ENCODE data around the gene TET1. TPM values are rescaled to one million over a fixed set of nuclear protein-coding genes. Genes with fewer than 3 reads are reported as not detected.

Gene TET1
- total RNA-seq, 2 experiments from 2014 or later, result 3.3 to 3.4 TPM

GRCh38 chr10:68553138-68553537, 7.0 kb upstream of the TET1 start:
- no peaks in the 10 kb centered on the region for H3K4me1 ChIP-seq (ENCODE audit: insufficient read depth, low read length, poor library complexity, severe bottlenecking)
- ChIA-PET POLR2A (interaction anchor here (0.6 kb wide), 1 partner anchor 316 kb away, joined by 3 read pairs; no protein-coding TSS in a partner anchor), CTCF (ENCODE audit: unreplicated experiment) (no interaction called here)
- no TSS peak for BruUV-seq (replicated peaks)
- H2AFZ ChIP-seq (ENCODE audit: low read length), result no peak overlapping the region
- no peak for DNase-seq (ENCODE audit: low spot score)
- no peaks in the 10 kb centered on the region for H3K36me3 ChIP-seq (ENCODE audit: insufficient read depth, low read length)
- no peak overlapping the region for H3K4me3 ChIP-seq (ENCODE audit: low read depth, low read length, poor library complexity, severe bottlenecking)
- no peaks in the 10 kb centered on the region for H3K9me2 ChIP-seq (ENCODE audit: insufficient read depth, low read length)
- TF ChIP-seq, protein P1, sequence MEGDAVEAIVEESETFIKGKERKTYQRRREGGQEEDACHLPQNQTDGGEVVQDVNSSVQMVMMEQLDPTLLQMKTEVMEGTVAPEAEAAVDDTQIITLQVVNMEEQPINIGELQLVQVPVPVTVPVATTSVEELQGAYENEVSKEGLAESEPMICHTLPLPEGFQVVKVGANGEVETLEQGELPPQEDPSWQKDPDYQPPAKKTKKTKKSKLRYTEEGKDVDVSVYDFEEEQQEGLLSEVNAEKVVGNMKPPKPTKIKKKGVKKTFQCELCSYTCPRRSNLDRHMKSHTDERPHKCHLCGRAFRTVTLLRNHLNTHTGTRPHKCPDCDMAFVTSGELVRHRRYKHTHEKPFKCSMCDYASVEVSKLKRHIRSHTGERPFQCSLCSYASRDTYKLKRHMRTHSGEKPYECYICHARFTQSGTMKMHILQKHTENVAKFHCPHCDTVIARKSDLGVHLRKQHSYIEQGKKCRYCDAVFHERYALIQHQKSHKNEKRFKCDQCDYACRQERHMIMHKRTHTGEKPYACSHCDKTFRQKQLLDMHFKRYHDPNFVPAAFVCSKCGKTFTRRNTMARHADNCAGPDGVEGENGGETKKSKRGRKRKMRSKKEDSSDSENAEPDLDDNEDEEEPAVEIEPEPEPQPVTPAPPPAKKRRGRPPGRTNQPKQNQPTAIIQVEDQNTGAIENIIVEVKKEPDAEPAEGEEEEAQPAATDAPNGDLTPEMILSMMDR (conservative IDR thresholded peaks at IDR 0.05; ENCODE audit: low read length), result no peak
- TF ChIP-seq EZH2phosphoT487 (IDR thresholded peaks at IDR 0.05; ENCODE audit: borderline replicate concordance, low read depth, low read length), result no peak
- intact Hi-C loops (cut with micrococcal nuclease; ENCODE audit: unreplicated experiment), result loop anchor here (10.0 kb wide), 1 partner anchor 272 kb away; the partner anchor contains the start of gene STOX1
- no peak overlapping the region for H3K27ac ChIP-seq (ENCODE audit: low read depth, low read length, poor library complexity, severe bottlenecking)
- H3K79me2 ChIP-seq (ENCODE audit: insufficient read depth, low read depth, low read length), result no peaks in the 10 kb centered on the region
- H3K4me2 ChIP-seq (ENCODE audit: low read length), result no peak overlapping the region
- H4K20me1 ChIP-seq (ENCODE audit: insufficient read depth, low read length), result no peaks in the 10 kb centered on the region
- no peaks in the 10 kb centered on the region for H3K9me3 ChIP-seq (ENCODE audit: low read length)

DNA sequence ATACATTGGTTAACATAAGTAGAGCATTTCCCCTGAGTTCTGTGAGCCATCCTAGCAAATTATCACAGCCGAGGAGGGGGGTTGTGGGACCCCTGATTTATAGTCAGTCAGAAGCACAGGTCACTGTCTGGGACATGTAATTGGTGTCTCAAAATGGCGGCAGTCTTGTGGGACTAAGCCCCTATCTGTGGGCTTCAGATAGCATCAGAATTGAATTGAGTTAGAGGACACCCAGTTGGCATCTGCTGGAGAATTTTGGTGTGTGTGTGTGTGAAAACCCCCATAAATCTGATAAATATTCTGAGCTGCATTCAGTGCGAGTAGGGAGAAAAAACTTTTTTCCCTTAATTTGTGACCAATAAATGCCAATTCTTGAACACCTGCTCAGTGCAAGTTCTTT, 6.5 kb upstream of the TET1 start:
- H3K4me3 ChIP-seq (ENCODE audit: low read depth, low read length, poor library complexity, severe bottlenecking), result no peak overlapping the region
- H3K4me1 ChIP-seq (ENCODE audit: insufficient read depth, low read length, poor library complexity, severe bottlenecking), result no peaks in the 10 kb centered on the region
- CTCF ChIA-PET (ENCODE audit: unreplicated experiment), result no interaction called here
- no peak overlapping the region for H3K4me2 ChIP-seq (ENCODE audit: low read length)
- no peaks in the 10 kb centered on the region for H3K9me2 ChIP-seq (ENCODE audit: insufficient read depth, low read length)
- H2AFZ ChIP-seq (ENCODE audit: low read length), result no peak overlapping the region
- no peak for TF ChIP-seq EZH2phosphoT487 (IDR thresholded peaks at IDR 0.05; ENCODE audit: borderline replicate concordance, low read depth, low read length)
- TF ChIP-seq, protein P1 (conservative IDR thresholded peaks at IDR 0.05; ENCODE audit: low read length), result no peak
- no peaks in the 10 kb centered on the region for H3K79me2 ChIP-seq (ENCODE audit: insufficient read depth, low read depth, low read length)
- no peaks in the 10 kb centered on the region for H3K9me3 ChIP-seq (ENCODE audit: low read length)
- H3K27ac ChIP-seq (ENCODE audit: low read depth, low read length, poor library complexity, severe bottlenecking), result no peak overlapping the region
- no peaks in the 10 kb centered on the region for H3K36me3 ChIP-seq (ENCODE audit: insufficient read depth, low read length)
- DNase-seq (ENCODE audit: low spot score), result no peak
- no peaks in the 10 kb centered on the region for H4K20me1 ChIP-seq (ENCODE audit: insufficient read depth, low read length)
- BruUV-seq (replicated peaks), result no TSS peak
- intact Hi-C loops (cut with micrococcal nuclease; ENCODE audit: unreplicated experiment), result loop anchor here (10.0 kb wide), 1 partner anchor 271 kb away; the partner anchor contains the start of gene STOX1
- POLR2A ChIA-PET, result interaction anchor here (0.6 kb wide), 1 partner anchor 317 kb away, joined by 3 read pairs; no protein-coding TSS in a partner anchor

DNA sequence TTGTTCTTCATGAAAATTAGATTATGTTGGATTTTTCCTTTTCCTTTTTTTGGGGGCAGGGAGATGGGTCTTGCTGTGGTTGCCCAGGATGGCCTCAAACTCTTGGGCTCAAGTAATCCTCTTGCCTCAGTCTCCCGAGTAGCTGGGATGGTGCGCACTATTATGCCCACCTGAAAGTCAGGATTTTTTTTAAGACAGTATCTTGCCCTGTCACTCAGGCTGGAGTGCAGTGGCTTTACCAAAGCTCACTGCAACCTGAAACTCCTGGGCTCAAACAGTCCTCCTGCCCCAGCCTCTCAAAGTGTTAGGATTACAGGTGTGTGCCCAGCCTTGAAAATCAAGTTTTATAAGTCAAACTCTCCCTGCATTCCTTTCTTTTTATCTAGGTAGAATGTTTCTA, 1.7 kb upstream of the TET1 start:
- POLR2A ChIA-PET, result no interaction called here
- Histone ChIP-seq H2AFZ (ENCODE audit: low read length) (no peak overlapping the region), H3K27ac (ENCODE audit: low read depth, low read length, poor library complexity, severe bottlenecking) (no peak overlapping the region), H3K4me3 (ENCODE audit: low read depth, low read length, poor library complexity, severe bottlenecking) (no peak overlapping the region), H3K9me3 (ENCODE audit: low read length) (no peaks in the 10 kb centered on the region), H4K20me1 (ENCODE audit: insufficient read depth, low read length) (no peaks in the 10 kb centered on the region), H3K4me1 (ENCODE audit: insufficient read depth, low read length, poor library complexity, severe bottlenecking) (peaks cover 13% of the 10 kb centered on the region), H3K36me3 (ENCODE audit: insufficient read depth, low read length) (no peaks in the 10 kb centered on the region), H3K9me2 (ENCODE audit: insufficient read depth, low read length) (no peaks in the 10 kb centered on the region), H3K4me2 (ENCODE audit: low read length) (no peak overlapping the region), H3K79me2 (ENCODE audit: insufficient read depth, low read depth, low read length) (no peaks in the 10 kb centered on the region)
- CTCF ChIA-PET (ENCODE audit: unreplicated experiment), result no interaction called here
- no peak for TF ChIP-seq EZH2phosphoT487 (IDR thresholded peaks at IDR 0.05; ENCODE audit: borderline replicate concordance, low read depth, low read length)
- TF ChIP-seq, protein P1 (conservative IDR thresholded peaks at IDR 0.05; ENCODE audit: low read length), result no peak
- intact Hi-C loops (cut with micrococcal nuclease; ENCODE audit: unreplicated experiment), result loop anchor here (10.0 kb wide), 1 partner anchor 266 kb away; the partner anchor contains the start of gene STOX1
- BruUV-seq (replicated peaks), result no TSS peak
- DNase-seq (ENCODE audit: low spot score), result no peak
